ENCODE data around the gene FBXW10. TPM values are rescaled to one million over a fixed set of nuclear protein-coding genes. Genes with fewer than 3 reads are reported as not detected.

FBXW10 gene
- total RNA-seq, 1 donor from 2014 or later, result 0.51 TPM

Other genes starting within 250 kb of the FBXW10 start
- gene TBC1D28, start 99.7 kb upstream of the FBXW10 start, total RNA-seq, result not detected
- gene FOXO3B, start 61.7 kb upstream of the FBXW10 start, total RNA-seq, result 2.1 TPM
- 41.1 TPM for gene TVP23B, start 37.1 kb downstream of the FBXW10 start, total RNA-seq
- gene PRPSAP2, start 114.1 kb downstream of the FBXW10 start, total RNA-seq, result 15.8 TPM
- gene SLC5A10, start 208.1 kb downstream of the FBXW10 start, total RNA-seq, result not detected